Neural crest cell (in vitro differentiated cells): ENCODE measurements around the gene FARP1. TPM values are rescaled to one million over a fixed set of nuclear protein-coding genes. Genes with fewer than 3 reads are reported as not detected.

Source experiments
- DNase-seq: peaks from one replicate; pipeline ENCODE4 v3.0.0; 2021; ENCODE audit warnings: low read depth, mixed read lengths, low spot score
- H3K27ac Mint-ChIP-seq: one replicate; pipeline ENCODE4 v1.8.0; 2021; ENCODE audit warnings: mild to moderate bottlenecking, mixed read lengths; ENCODE audit not compliant: unreplicated experiment
- H3K27me3 Mint-ChIP-seq: 2 replicates; pipeline ENCODE4 v1.8.0; 2021; ENCODE audit warnings: low read depth, mild to moderate bottlenecking, mixed read lengths
- H3K36me3 Mint-ChIP-seq: 2 replicates; pipeline ENCODE4 v1.8.0; 2021; ENCODE audit warnings: low read depth, mild to moderate bottlenecking, mixed read lengths
- H3K4me1 Mint-ChIP-seq: 2 replicates; pipeline ENCODE4 v1.8.0; 2021; ENCODE audit warnings: mixed read lengths
- H3K4me3 Mint-ChIP-seq: one replicate; pipeline ENCODE4 v1.8.0; 2021; ENCODE audit warnings: mild to moderate bottlenecking, mixed read lengths
- H3K9me3 Mint-ChIP-seq: 2 replicates; pipeline ENCODE4 v1.8.0; 2021; ENCODE audit warnings: mixed read lengths
- CTCF ChIP-seq: fragments of 200-600 bp; sonication (generic); conservative IDR thresholded peaks from 2 replicates; pipeline ENCODE4 v1.5.0; 2021; ENCODE audit warnings: antibody characterized with exemption, mild to moderate bottlenecking
- total RNA-seq: library from RNA; stranded (reverse); gene quantifications from 2 replicates; pipeline ENCODE4 v1.2.1, GENCODE V29; 2021

Gene FARP1
- total RNA-seq, 1 donor from 2014 or later = 138 TPM

DNA sequence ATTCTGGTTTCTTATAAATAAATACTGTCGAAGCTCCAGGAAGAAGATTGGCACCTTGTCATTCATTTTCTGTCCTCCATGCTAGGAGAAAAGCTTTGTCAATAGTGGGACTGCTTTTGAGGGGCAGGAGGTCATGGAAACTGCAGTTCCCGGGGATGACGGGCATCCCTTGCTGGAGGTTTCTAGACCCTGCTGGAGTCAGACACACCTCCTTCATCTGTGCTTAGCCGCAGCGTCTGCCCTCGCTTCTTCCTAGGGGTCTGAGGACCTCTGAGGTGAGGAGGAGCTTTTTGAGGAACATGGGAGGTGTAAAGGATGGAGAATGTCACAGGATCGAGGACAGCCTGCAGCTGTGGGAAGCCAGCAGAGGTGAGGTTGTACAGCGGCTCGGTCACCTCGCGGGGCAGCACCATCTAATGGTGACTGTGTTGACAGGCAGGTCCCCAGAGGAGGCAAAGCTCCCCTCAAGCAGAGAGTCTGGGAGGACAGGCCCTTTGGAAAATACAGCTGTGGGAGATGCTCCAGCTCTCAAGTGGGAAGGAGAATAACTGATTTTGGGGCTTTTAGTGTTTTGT lies 206.9 kb downstream of the FARP1 start:
- H3K4me3 Mint-ChIP-seq = no peak overlapping the region
- H3K4me1 Mint-ChIP-seq = peaks cover 20% of the 10 kb centered on the region
- no peak overlapping the region for H3K27ac Mint-ChIP-seq
- no peaks in the 10 kb centered on the region for H3K27me3 Mint-ChIP-seq
- no peaks in the 10 kb centered on the region for H3K9me3 Mint-ChIP-seq
- peak; percentile 41 for TF ChIP-seq CTCF
- peaks cover 3% of the 10 kb centered on the region for H3K36me3 Mint-ChIP-seq
- DNase-seq = no peak

DNA sequence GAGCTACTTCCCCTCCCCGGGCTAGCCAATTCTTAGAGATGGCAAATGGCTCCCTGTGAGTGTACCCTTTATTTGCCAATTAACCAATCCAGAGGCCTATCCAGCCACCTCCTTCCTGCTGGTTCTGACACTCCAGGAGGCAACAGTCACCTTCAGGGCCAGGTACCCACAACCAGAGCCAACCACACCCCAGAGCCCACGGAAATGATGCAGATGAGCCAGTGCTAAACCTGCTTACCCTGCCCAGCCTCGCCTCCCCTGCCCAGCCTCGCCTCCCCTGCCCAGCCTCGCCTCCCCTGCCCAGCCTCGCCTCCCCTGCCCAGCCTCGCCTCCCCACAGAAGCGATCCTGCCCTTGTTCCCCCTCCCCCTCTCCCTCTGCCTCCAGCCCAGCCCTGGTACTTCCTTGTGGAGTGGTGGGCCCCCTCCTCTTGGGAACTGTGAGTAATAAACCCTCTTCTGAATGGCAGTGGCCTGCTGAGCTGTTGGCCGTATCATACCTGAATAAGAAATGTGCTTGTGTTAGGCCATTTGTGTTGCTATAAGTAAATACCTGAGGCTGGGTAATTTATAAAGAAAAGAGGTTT lies 207.9 kb downstream of the FARP1 start:
- Mint-ChIP-seq H3K27ac (peak overlapping the region; percentile 10), H3K36me3 (peaks cover 3% of the 10 kb centered on the region), H3K4me3 (no peak overlapping the region), H3K4me1 (peaks cover 12% of the 10 kb centered on the region), H3K9me3 (no peaks in the 10 kb centered on the region), H3K27me3 (no peaks in the 10 kb centered on the region)
- TF ChIP-seq CTCF = no peak
- DNase-seq = no peak

DNA sequence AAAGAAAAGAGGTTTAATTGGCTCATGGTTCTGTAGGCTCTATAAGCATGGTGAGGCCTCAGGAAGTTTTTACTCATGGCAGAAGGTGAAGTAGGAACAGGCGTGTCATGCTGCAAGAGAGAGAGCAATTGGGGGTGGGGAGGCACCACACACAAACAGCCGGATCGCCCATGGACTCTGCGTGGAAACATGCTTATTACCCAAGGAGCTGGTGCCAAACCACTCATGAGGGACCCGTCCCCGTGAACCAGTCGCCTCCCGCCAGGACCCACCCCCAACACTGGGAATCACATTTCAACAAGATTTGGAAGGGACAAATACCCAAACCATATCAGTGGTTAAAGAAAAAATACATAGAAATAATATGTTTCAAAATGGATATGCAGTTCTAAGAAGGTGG lies 208.7 kb downstream of the FARP1 start:
- DNase-seq = no peak
- no peak overlapping the region for H3K27ac Mint-ChIP-seq

DNA sequence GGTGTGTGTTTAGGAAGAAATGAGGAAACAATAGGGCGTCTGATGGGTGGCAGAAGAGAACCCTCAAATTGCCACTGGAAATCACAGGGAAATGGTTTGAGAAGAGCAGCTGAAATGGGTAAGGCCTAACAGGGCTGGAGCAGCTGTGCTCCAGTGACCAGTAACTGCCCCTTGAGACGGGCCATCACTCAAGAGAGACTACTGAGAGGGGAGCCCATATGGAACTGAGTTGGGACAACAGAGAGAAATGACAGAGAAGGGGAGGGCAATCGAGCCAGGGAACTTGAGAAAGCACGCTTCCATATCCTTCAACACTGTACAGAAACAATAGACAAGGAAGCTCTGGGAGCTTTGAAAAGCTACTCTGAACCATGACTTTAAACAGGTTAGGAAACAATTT lies 209.3 kb downstream of the FARP1 start:
- Mint-ChIP-seq H3K27ac (no peak overlapping the region), H3K4me3 (no peak overlapping the region), H3K27me3 (no peaks in the 10 kb centered on the region), H3K36me3 (no peaks in the 10 kb centered on the region), H3K9me3 (peaks cover 2% of the 10 kb centered on the region), H3K4me1 (peaks cover 12% of the 10 kb centered on the region)
- TF ChIP-seq CTCF = no peak
- no peak for DNase-seq

More for the DNA sequence above, 208.7 kb downstream of the FARP1 start:
- H3K9me3 Mint-ChIP-seq = no peaks in the 10 kb centered on the region
- no peak overlapping the region for H3K4me3 Mint-ChIP-seq
- peaks cover 2% of the 10 kb centered on the region for H3K36me3 Mint-ChIP-seq
- peaks cover 12% of the 10 kb centered on the region for H3K4me1 Mint-ChIP-seq
- no peak for TF ChIP-seq CTCF
- H3K27me3 Mint-ChIP-seq = no peaks in the 10 kb centered on the region

- H3K27ac Mint-ChIP-seq = no peak overlapping the region
- DNase-seq = no peak
- peaks cover 3% of the 10 kb centered on the region for H3K9me3 Mint-ChIP-seq
- TF ChIP-seq CTCF = no peak
- H3K36me3 Mint-ChIP-seq = no peaks in the 10 kb centered on the region
- no peak overlapping the region for H3K4me3 Mint-ChIP-seq
- H3K27me3 Mint-ChIP-seq = no peaks in the 10 kb centered on the region
- peaks cover 12% of the 10 kb centered on the region for H3K4me1 Mint-ChIP-seq
These were observed 210.9 kb downstream of the FARP1 start for GRCh38 chr13:98353750-98354149.
